LNCAP (cell line): ENCODE data around the gene PATZ1.

Experiments used
- TF ChIP-seq, protein P1 (sequence below): fragments of 450-650 bp; IDR thresholded peaks from 2 replicates; pipeline ENCODE4 v1.5.1; 2017; ENCODE audit warnings: mild to moderate bottlenecking

The PATZ1 gene

DNA sequence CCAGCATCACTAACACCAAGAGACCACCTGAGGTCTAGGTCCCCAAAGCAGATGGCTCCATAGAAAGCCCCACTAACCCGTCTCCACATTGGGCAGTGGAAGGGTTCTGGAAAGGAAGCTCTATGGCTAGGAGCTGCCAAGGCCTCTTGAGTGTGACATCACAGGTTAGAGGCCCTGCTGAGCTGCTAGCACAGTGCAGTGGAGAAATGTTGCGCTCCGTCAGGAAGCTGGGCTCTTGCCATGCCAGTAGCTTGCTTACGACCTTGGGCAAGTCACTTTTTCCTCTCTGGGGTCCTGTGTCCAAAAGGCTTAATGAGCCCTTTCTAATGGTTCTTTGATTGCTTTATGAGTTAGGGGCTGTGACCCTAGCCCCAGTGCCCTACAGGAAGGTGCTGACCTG, 64.4 kb downstream of the PATZ1 start:
- TF ChIP-seq, protein P1, sequence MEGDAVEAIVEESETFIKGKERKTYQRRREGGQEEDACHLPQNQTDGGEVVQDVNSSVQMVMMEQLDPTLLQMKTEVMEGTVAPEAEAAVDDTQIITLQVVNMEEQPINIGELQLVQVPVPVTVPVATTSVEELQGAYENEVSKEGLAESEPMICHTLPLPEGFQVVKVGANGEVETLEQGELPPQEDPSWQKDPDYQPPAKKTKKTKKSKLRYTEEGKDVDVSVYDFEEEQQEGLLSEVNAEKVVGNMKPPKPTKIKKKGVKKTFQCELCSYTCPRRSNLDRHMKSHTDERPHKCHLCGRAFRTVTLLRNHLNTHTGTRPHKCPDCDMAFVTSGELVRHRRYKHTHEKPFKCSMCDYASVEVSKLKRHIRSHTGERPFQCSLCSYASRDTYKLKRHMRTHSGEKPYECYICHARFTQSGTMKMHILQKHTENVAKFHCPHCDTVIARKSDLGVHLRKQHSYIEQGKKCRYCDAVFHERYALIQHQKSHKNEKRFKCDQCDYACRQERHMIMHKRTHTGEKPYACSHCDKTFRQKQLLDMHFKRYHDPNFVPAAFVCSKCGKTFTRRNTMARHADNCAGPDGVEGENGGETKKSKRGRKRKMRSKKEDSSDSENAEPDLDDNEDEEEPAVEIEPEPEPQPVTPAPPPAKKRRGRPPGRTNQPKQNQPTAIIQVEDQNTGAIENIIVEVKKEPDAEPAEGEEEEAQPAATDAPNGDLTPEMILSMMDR: no peak

DNA sequence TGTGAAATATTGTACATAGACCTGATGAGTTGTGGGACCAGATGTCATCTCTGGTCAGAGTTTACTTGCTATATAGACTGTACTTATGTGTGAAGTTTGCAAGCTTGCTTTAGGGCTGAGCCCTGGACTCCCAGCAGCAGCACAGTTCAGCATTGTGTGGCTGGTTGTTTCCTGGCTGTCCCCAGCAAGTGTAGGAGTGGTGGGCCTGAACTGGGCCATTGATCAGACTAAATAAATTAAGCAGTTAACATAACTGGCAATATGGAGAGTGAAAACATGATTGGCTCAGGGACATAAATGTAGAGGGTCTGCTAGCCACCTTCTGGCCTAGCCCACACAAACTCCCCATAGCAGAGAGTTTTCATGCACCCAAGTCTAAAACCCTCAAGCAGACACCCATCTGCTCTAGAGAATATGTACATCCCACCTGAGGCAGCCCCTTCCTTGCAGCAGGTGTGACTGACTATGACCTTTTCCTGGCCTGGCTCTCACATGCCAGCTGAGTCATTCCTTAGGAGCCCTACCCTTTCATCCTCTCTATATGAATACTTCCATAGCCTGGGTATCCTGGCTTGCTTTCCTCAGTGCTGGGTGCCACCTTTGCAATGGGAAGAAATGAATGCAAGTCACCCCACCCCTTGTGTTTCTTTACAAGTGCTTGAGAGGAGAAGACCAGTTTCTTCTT, 66.2 kb downstream of the PATZ1 start:
- TF ChIP-seq, protein P1: no peak

DNA sequence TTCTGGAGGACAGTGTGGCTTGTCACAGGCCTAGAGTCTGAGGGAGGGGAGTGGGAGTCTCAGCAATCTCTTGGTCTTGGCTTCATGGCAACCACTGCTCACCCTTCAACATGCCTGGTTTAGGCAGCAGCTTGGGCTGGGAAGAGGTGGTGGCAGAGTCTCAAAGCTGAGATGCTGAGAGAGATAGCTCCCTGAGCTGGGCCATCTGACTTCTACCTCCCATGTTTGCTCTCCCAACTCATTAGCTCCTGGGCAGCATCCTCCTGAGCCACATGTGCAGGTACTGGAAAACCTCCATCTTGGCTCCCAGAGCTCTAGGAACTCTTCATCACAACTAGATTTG, 66.8 kb downstream of the PATZ1 start:
- TF ChIP-seq, protein P1: no peak

DNA sequence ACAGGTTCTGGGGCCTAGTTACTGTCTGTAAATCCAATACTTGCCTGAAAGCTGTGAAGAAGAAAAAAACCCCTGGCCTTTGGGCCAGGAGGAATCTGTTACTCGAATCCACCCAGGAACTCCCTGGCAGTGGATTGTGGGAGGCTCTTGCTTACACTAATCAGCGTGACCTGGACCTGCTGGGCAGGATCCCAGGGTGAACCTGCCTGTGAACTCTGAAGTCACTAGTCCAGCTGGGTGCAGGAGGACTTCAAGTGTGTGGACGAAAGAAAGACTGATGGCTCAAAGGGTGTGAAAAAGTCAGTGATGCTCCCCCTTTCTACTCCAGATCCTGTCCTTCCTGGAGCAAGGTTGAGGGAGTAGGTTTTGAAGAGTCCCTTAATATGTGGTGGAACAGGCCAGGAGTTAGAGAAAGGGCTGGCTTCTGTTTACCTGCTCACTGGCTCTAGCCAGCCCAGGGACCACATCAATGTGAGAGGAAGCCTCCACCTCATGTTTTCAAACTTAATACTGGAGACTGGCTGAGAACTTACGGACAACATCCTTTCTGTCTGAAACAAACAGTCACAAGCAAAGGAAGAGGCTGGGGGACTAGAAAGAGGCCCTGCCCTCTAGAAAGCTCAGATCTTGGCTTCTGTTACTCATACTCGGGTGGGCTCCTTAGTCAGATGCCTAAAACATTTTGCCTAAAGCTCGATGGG, 67.4 kb downstream of the PATZ1 start:
- TF ChIP-seq, protein P1: no peak

DNA sequence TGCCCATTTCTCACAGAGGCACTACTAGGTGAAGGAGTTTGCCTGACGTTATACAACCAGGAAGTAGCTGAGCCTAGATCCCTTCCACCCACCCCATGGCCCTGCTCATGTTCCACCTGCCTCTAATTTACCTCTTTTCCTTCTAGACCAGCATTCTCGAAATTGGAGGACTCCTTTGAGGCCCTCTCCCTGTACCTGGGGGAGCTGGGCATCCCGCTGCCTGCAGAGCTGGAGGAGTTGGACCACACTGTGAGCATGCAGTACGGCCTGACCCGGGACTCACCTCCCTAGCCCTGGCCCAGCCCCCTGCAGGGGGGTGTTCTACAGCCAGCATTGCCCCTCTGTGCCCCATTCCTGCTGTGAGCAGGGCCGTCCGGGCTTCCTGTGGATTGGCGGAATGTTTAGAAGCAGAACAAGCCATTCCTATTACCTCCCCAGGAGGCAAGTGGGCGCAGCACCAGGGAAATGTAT, 68.0 kb downstream of the PATZ1 start:
- TF ChIP-seq, protein P1: no peak

DNA sequence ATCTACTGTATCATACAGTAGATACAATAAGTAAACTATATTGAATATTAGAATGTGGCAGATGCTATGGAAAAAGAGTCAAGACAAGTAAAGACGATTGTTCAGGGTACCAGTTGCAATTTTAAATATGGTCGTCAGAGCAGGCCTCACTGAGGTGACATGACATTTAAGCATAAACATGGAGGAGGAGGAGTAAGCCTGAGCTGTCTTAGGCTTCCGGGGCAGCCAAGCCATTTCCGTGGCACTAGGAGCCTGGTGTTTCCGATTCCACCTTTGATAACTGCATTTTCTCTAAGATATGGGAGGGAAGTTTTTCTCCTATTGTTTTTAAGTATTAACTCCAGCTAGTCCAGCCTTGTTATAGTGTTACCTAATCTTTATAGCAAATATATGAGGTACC, 68.4 kb downstream of the PATZ1 start:
- TF ChIP-seq, protein P1: no peak

DNA sequence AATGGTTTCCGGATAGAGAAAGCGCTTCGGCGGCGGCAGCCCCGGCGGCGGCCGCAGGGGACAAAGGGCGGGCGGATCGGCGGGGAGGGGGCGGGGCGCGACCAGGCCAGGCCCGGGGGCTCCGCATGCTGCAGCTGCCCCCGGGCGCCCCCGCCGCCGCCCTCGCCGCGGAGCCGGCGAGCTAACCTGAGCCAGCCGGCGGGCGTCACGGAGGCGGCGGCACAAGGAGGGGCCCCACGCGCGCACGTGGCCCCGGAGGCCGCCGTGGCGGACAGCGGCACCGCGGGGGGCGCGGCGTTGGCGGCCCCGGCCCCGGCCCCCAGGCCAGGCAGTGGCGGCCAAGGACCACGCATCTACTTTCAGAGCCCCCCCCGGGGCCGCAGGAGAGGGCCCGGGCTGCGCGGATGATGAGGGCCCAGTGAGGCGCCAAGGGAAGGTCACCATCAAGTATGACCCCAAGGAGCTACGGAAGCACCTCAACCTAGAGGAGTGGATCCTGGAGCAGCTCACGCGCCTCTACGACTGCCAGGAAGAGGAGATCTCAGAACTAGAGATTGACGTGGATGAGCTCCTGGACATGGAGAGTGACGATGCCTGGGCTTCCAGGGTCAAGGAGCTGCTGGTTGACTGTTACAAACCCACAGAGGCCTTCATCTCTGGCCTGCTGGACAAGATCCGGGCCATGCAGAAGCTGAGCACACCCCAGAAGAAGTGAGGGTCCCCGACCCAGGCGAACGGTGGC, 69.5 kb downstream of the PATZ1 start:
- TF ChIP-seq, protein P1: no peak
